NB4 (cell line): ENCODE measurements around the gene PDE4B.

Experiments used
- DNase-seq: peaks from one replicate; pipeline ENCODE4 v3.0.0; 2010; ENCODE audit warnings: low read depth
- H3K4me3 ChIP-seq: one replicate; pipeline ENCODE4 v1.5.1; 2011; ENCODE audit warnings: mild to moderate bottlenecking, low read depth, low read length, moderate library complexity
- CTCF ChIP-seq: IDR thresholded peaks from one replicate; pipeline ENCODE4 v1.5.1; 2012; ENCODE audit warnings: low read depth, low read length
- MAX ChIP-seq: IDR thresholded peaks from 2 replicates; pipeline ENCODE4 v1.6.1; 2011; ENCODE audit warnings: low read depth, low read length
- MYC ChIP-seq: IDR thresholded peaks from 2 replicates; pipeline ENCODE4 v1.6.1; 2011; ENCODE audit warnings: low read depth, low read length
- POLR2A ChIP-seq: IDR thresholded peaks from 2 replicates; pipeline ENCODE4 v1.6.1; 2011; ENCODE audit warnings: mild to moderate bottlenecking; ENCODE audit not compliant: insufficient read length; ENCODE audit errors: extremely low read depth

The PDE4B gene

GRCh38 chr1:66296370-66296769 is 503.7 kb downstream of the PDE4B start:
- TF ChIP-seq MYC, result no peak
- TF ChIP-seq CTCF, result no peak
- no peak for TF ChIP-seq POLR2A
- TF ChIP-seq MAX, result no peak
- no peak overlapping the region for H3K4me3 ChIP-seq
- DNase-seq, result peak; percentile 10

- no peak overlapping the region for H3K4me3 ChIP-seq
- TF ChIP-seq MYC, result no peak
- TF ChIP-seq MAX, result no peak
- no peak for TF ChIP-seq POLR2A
- TF ChIP-seq CTCF, result no peak
- no peak for DNase-seq
These were observed 504.3 kb downstream of the PDE4B start for GRCh38 chr1:66296951-66297350.

- no peak for TF ChIP-seq MYC
- TF ChIP-seq POLR2A, result no peak
- no peak for TF ChIP-seq CTCF
- H3K4me3 ChIP-seq, result no peak overlapping the region
- no peak for DNase-seq
These were observed 505.8 kb downstream of the PDE4B start for GRCh38 chr1:66298464-66298863.

- TF ChIP-seq POLR2A (no peak), MYC (no peak), MAX (no peak), CTCF (no peak)
- DNase-seq, result no peak
- H3K4me3 ChIP-seq, result no peak overlapping the region
These were observed 507.7 kb downstream of the PDE4B start for GRCh38 chr1:66300280-66300971.

- H3K4me3 ChIP-seq, result no peak overlapping the region
- no peak for TF ChIP-seq MYC
- no peak for TF ChIP-seq CTCF
- peak; percentile 37 for DNase-seq
These were observed 508.3 kb downstream of the PDE4B start for GRCh38 chr1:66300972-66301451.

GRCh38 chr1:66302184-66302742 is 509.6 kb downstream of the PDE4B start:
- TF ChIP-seq MYC (no peak), POLR2A (no peak), MAX (no peak), CTCF (no peak)

More at GRCh38 chr1:66302184-66302742, 509.6 kb downstream of the PDE4B start:
- no peak for DNase-seq
- no peak overlapping the region for H3K4me3 ChIP-seq
